ENCODE measurements around the gene HPS5. TPM values are rescaled to one million over a fixed set of nuclear protein-coding genes. Genes with fewer than 3 reads are reported as not detected.
"Not testable (repeated sequence)": the region's sequence is repeated elsewhere in the genome, so short reads cannot be mapped to it uniquely, and the experiment has no call there.

Gene HPS5
- total RNA-seq, 2 experiments from 2014 or later = 16.1 to 16.5 TPM

GRCh38 chr11:18247191-18247581 lies 74.8 kb downstream of the HPS5 start:
- CTCF ChIA-PET, POLR2A ChIA-PET: not testable (repeated sequence)

- POLR2A ChIA-PET, CTCF ChIA-PET: not testable (repeated sequence)
These were observed 75.4 kb downstream of the HPS5 start for GRCh38 chr11:18246379-18247190.

- CTCF ChIA-PET = no interaction called here
- POLR2A ChIA-PET = no interaction called here
These were observed 76.5 kb downstream of the HPS5 start for GRCh38 chr11:18245396-18245795.

GRCh38 chr11:18243783-18244362 lies 78.1 kb downstream of the HPS5 start:
- CTCF ChIA-PET = interaction anchor here (0.6 to 1.1 kb wide), 9 partner anchors 10 to 283 kb away, joined by 3 to 4 read pairs (median 3); partner anchors contain the start of genes SAAL1 and TSG101

GRCh38 chr11:18239655-18240054 lies 82.3 kb downstream of the HPS5 start:
- POLR2A ChIA-PET = no interaction called here

More at GRCh38 chr11:18243783-18244362, 78.1 kb downstream of the HPS5 start:
- POLR2A ChIA-PET = interaction anchor here (1.1 kb wide), 1 partner anchor 79 kb away, joined by 4 read pairs; the partner anchor contains the start of genes GTF2H1 and HPS5

GRCh38 chr11:18236664-18237356 lies 85.1 kb downstream of the HPS5 start, which contains the start of gene SAA4:
Gene SAA4, minus strand, starts transcription at chr11:18236802. Its CDS starts 876 bp downstream, at chr11:18235926.
- ChIA-PET CTCF (no interaction called here), POLR2A (no interaction called here)

More at GRCh38 chr11:18239655-18240054, 82.3 kb downstream of the HPS5 start:
- CTCF ChIA-PET = no interaction called here

GRCh38 chr11:18235394-18236334 lies 86.3 kb downstream of the HPS5 start:
- CTCF ChIA-PET = no interaction called here
- POLR2A ChIA-PET = no interaction called here

GRCh38 chr11:18233912-18234311 lies 88.0 kb downstream of the HPS5 start:
- CTCF ChIA-PET = interaction anchor here (0.8 kb wide), 1 partner anchor 10 kb away, joined by 3 read pairs; no protein-coding TSS in a partner anchor
- POLR2A ChIA-PET = no interaction called here

- ChIA-PET CTCF (no interaction called here), POLR2A (no interaction called here)
These were observed 91.1 kb downstream of the HPS5 start for GRCh38 chr11:18230859-18231258.

GRCh38 chr11:18229501-18229900 lies 92.4 kb downstream of the HPS5 start:
- CTCF ChIA-PET = no interaction called here
- POLR2A ChIA-PET = no interaction called here

Other genes with a start within 250 kb of the HPS5 start
- 10 to 100 TPM; 48.0 to 51.9 TPM for gene SAAL1, start 216.1 kb downstream of the HPS5 start, total RNA-seq
- gene MRGPRX3, start 189.6 kb downstream of the HPS5 start, total RNA-seq = not detected
- gene MRGPRX4, start 149.3 kb downstream of the HPS5 start, total RNA-seq = not detected
- not detected for gene SAA4, start 85.3 kb downstream of the HPS5 start, total RNA-seq
- not detected for gene SAA2, start 73.5 kb downstream of the HPS5 start, total RNA-seq
- not detected for gene SAA1, start 55.9 kb downstream of the HPS5 start, total RNA-seq
- gene GTF2H1, start 427 bp upstream of the HPS5 start, total RNA-seq = 10 to 100 TPM; 64.0 to 65.7 TPM
- 1,000 to 10,000 TPM; 2,412 to 2,434 TPM for gene LDHA, start 72.4 kb upstream of the HPS5 start, total RNA-seq
- gene LDHC, start 90.2 kb upstream of the HPS5 start, total RNA-seq = not detected
- gene LDHAL6A, start 133.7 kb upstream of the HPS5 start, total RNA-seq = not detected
- 10 to 100 TPM; 48.1 to 49.0 TPM for gene TSG101, start 204.8 kb upstream of the HPS5 start, total RNA-seq